Measurements from ENCODE around the gene MFNG.

DNA sequence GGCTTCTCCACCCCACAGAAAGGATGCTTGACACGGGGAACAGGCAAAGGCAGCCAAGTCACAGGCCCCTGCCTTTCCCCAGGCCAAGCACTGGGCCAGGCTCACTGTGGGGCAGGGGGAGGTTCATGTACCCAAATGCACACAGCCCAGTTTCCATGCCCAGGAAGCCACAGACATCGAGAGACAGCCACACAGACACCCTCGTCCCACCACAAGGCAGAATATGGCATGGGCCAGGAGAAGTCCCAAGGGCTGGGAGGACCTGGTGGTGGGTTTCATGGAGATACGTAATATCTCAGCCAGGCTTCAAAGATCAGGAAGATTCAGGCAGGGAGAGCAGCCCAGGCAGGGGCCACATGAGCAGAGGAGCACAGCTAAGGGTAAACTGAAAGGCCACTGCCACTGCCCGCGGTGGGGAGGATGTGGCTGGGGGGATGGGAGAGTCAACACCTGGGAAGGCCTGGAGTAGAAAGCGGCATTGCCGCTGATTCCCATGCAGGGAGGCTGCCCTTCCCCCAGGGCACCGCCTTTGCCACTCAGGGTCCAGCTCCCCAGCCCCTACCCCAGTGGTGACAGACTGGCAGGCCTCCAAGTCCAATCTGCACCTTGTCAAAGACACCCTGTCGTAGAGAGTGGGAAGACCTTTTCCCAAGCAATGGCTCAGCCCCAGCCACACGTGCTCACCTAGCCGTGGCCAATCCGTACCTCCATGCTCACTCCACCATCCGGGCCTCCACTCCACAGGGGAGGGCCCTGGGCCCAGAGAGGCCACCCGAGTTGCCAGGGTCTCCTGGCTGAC is 2.4 kb upstream of the MFNG start:
- TF ChIP-seq, protein P1, sequence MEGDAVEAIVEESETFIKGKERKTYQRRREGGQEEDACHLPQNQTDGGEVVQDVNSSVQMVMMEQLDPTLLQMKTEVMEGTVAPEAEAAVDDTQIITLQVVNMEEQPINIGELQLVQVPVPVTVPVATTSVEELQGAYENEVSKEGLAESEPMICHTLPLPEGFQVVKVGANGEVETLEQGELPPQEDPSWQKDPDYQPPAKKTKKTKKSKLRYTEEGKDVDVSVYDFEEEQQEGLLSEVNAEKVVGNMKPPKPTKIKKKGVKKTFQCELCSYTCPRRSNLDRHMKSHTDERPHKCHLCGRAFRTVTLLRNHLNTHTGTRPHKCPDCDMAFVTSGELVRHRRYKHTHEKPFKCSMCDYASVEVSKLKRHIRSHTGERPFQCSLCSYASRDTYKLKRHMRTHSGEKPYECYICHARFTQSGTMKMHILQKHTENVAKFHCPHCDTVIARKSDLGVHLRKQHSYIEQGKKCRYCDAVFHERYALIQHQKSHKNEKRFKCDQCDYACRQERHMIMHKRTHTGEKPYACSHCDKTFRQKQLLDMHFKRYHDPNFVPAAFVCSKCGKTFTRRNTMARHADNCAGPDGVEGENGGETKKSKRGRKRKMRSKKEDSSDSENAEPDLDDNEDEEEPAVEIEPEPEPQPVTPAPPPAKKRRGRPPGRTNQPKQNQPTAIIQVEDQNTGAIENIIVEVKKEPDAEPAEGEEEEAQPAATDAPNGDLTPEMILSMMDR (IDR thresholded peaks at IDR 0.05) = no peak
- no peak for TF ChIP-seq POLR2A (IDR thresholded peaks at IDR 0.05)
- no peak for TF ChIP-seq EP300 (IDR thresholded peaks at IDR 0.05)
